Neural cell (in vitro differentiated cells): ENCODE data around the gene KMO. TPM values are rescaled to one million over a fixed set of nuclear protein-coding genes. Genes with fewer than 3 reads are reported as not detected.

ENCODE experiments used
- H2AFZ ChIP-seq: fragments of 200-600, 300-800 bp; sonication (generic), shearing (Covaris generic); 2 replicates; pipeline ENCODE4 v1.6.0; 2014; ENCODE audit warnings: low read depth, mild to moderate bottlenecking, antibody characterized with exemption, low read length, moderate library complexity
- H3F3A ChIP-seq: fragments of 200-600 bp; shearing (Covaris generic); 2 replicates; pipeline ENCODE4 v1.6.1; 2016; ENCODE audit warnings: mild to moderate bottlenecking, moderate library complexity, mixed read lengths, antibody characterized with exemption, low read length; ENCODE audit not compliant: insufficient read depth, poor library complexity, severe bottlenecking
- H3K27ac ChIP-seq: fragments of 200-600, 300-800 bp; sonication (generic), shearing (Covaris generic); 2 replicates; pipeline ENCODE4 v1.5.1; 2014; ENCODE audit warnings: mild to moderate bottlenecking, low read length, moderate library complexity
- H3K27me3 ChIP-seq: fragments of 300-800, 200-600 bp; sonication (generic), shearing (Covaris generic); 2 replicates; pipeline ENCODE4 v1.6.0; 2014; ENCODE audit warnings: mild to moderate bottlenecking, low read depth, low read length, moderate library complexity; ENCODE audit not compliant: insufficient read depth
- H3K36me3 ChIP-seq: fragments of 300-800, 200-600 bp; sonication (generic), shearing (Covaris generic); 2 replicates; pipeline ENCODE4 v1.5.1; 2014; ENCODE audit warnings: mild to moderate bottlenecking, antibody characterized with exemption, low read length, moderate library complexity; ENCODE audit not compliant: insufficient read depth
- H3K4me2 ChIP-seq: fragments of 300-800, 200-600 bp; sonication (generic), shearing (Covaris generic); 2 replicates; pipeline ENCODE4 v1.6.0; 2014; ENCODE audit warnings: mild to moderate bottlenecking, low read length
- H3K4me3 ChIP-seq: fragments of 300-800, 200-600 bp; sonication (generic), shearing (Covaris generic); 2 replicates; pipeline ENCODE4 v1.5.1; 2014; ENCODE audit warnings: mild to moderate bottlenecking, low read length, moderate library complexity
- H3K79me2 ChIP-seq: fragments of 200-600 bp; shearing (Covaris generic); replicated peaks from 2 replicates; pipeline ENCODE4 v1.6.0; 2014; ENCODE audit warnings: mild to moderate bottlenecking, low read length, moderate library complexity; ENCODE audit not compliant: insufficient read depth
- H3K9ac ChIP-seq: fragments of 300-800, 200-600 bp; sonication (generic), shearing (Covaris generic); 2 replicates; pipeline ENCODE4 v1.6.1; 2016; ENCODE audit warnings: mild to moderate bottlenecking, low read length, mixed read lengths
- H3K9me2 ChIP-seq: fragments of 200-600 bp; shearing (Covaris generic); 2 replicates; pipeline ENCODE4 v1.6.1; 2016; ENCODE audit warnings: mild to moderate bottlenecking, low read length, mixed read lengths; ENCODE audit not compliant: insufficient read depth
- H3K9me3 ChIP-seq: fragments of 200-600, 300-800 bp; sonication (generic), shearing (Covaris generic); 2 replicates; pipeline ENCODE4 v1.6.1; 2016; ENCODE audit warnings: mild to moderate bottlenecking, mixed run types, low read length, moderate library complexity, mixed read lengths
- H4K20me1 ChIP-seq: fragments of 200-600 bp; shearing (Covaris generic); 2 replicates; pipeline ENCODE4 v1.6.1; 2016; ENCODE audit warnings: mild to moderate bottlenecking, mixed run types; ENCODE audit not compliant: insufficient read depth
- CTCF ChIP-seq: fragments of 450-650 bp; IDR thresholded peaks from 2 replicates; pipeline ENCODE4 v1.5.1; 2014; ENCODE audit warnings: antibody characterized with exemption, mild to moderate bottlenecking, moderate library complexity; ENCODE audit not compliant: poor library complexity, severe bottlenecking
- EP300 ChIP-seq: fragments of 450-650 bp; conservative IDR thresholded peaks from 2 replicates; pipeline ENCODE4 v1.6.1; 2014; ENCODE audit warnings: antibody characterized with exemption, mild to moderate bottlenecking, moderate library complexity; ENCODE audit not compliant: poor library complexity, severe bottlenecking
- EZH2 ChIP-seq: fragments of 200-600, 300-800 bp; shearing (Covaris generic), sonication (generic); IDR thresholded peaks from 2 replicates; pipeline ENCODE4 v1.6.1; 2014; ENCODE audit warnings: antibody characterized with exemption, low read length, borderline replicate concordance, mild to moderate bottlenecking; ENCODE audit not compliant: insufficient read depth, poor library complexity, severe bottlenecking
- MXI1 ChIP-seq: fragments of 450-650 bp; conservative IDR thresholded peaks from 2 replicates; pipeline ENCODE4 v1.6.1; 2014; ENCODE audit warnings: antibody characterized with exemption, mild to moderate bottlenecking; ENCODE audit not compliant: poor library complexity, severe bottlenecking
- POLR2AphosphoS5 ChIP-seq: IDR thresholded peaks from 2 replicates; pipeline ENCODE4 v1.6.1; 2012
- RAD21 ChIP-seq: fragments of 450-650 bp; conservative IDR thresholded peaks from 2 replicates; pipeline ENCODE4 v1.6.1; 2014; ENCODE audit warnings: antibody characterized with exemption, mild to moderate bottlenecking, moderate library complexity
- REST ChIP-seq: IDR thresholded peaks from 2 replicates; pipeline ENCODE4 v1.6.1; 2012; ENCODE audit warnings: borderline replicate concordance
- SMC3 ChIP-seq: fragments of 450-650 bp; conservative IDR thresholded peaks from 2 replicates; pipeline ENCODE4 v1.6.1; 2014; ENCODE audit warnings: antibody characterized with exemption, mild to moderate bottlenecking, moderate library complexity; ENCODE audit not compliant: poor library complexity
- TAF1 ChIP-seq: IDR thresholded peaks from 2 replicates; pipeline ENCODE4 v1.6.1; 2012; ENCODE audit warnings: low read depth
- polyA plus RNA-seq: library from polyadenylated mRNA; depleted of rRNA; stranded (reverse); fragments of >200 nt; gene quantifications from 2 replicates; pipeline ENCODE4 v1.2.3, GENCODE V29; 2014

The KMO gene
- polyA plus RNA-seq, 1 donor from 2014 or later: 0.72 TPM

GRCh38 chr1:241612533-241613477 is 80.6 kb downstream of the KMO start:
- no peaks in the 10 kb centered on the region for H3K9me2 ChIP-seq
- H2AFZ ChIP-seq: no peak overlapping the region
- H4K20me1 ChIP-seq: no peaks in the 10 kb centered on the region
- no peak for TF ChIP-seq SMC3
- no peak for TF ChIP-seq EP300
- TF ChIP-seq EZH2: no peak
- TF ChIP-seq MXI1: no peak
- no peak for TF ChIP-seq CTCF
- TF ChIP-seq REST: no peak
- no peak for TF ChIP-seq TAF1
- no peak for TF ChIP-seq POLR2AphosphoS5
- H3K4me2 ChIP-seq: no peak overlapping the region
- H3K9ac ChIP-seq: no peak overlapping the region
- no peaks in the 10 kb centered on the region for H3K36me3 ChIP-seq
- no peaks in the 10 kb centered on the region for H3F3A ChIP-seq
- H3K27me3 ChIP-seq: no peaks in the 10 kb centered on the region
- no peak overlapping the region for H3K27ac ChIP-seq
- no peak overlapping the region for H3K4me3 ChIP-seq
- H3K79me2 ChIP-seq: no peaks in the 10 kb centered on the region
- no peaks in the 10 kb centered on the region for H3K9me3 ChIP-seq

GRCh38 chr1:241614144-241614543 is 82.0 kb downstream of the KMO start:
- Histone ChIP-seq H3K9me3 (no peaks in the 10 kb centered on the region), H3K36me3 (no peaks in the 10 kb centered on the region), H3F3A (no peaks in the 10 kb centered on the region), H3K4me3 (no peak overlapping the region), H3K4me2 (no peak overlapping the region), H3K9me2 (no peaks in the 10 kb centered on the region), H3K79me2 (no peaks in the 10 kb centered on the region), H3K27ac (no peak overlapping the region), H3K27me3 (no peaks in the 10 kb centered on the region), H3K9ac (no peak overlapping the region), H2AFZ (no peak overlapping the region), H4K20me1 (no peaks in the 10 kb centered on the region)
- TF ChIP-seq REST (no peak), RAD21 (no peak), MXI1 (no peak), CTCF (no peak), EZH2 (no peak), POLR2AphosphoS5 (no peak), EP300 (no peak), SMC3 (no peak), TAF1 (no peak)
